Measurements from ENCODE around the gene PTMA. TPM values are rescaled to one million over a fixed set of nuclear protein-coding genes. Genes with fewer than 3 reads are reported as not detected.

Gene PTMA
- total RNA-seq, 1 experiment from 2014 or later, result 1,354 TPM

GRCh38 chr2:231683292-231684235 is 24.8 kb upstream of the PTMA start:
- H3K36me3 Mint-ChIP-seq (ENCODE audit: insufficient read depth, unreplicated experiment), result peaks cover 29% of the 10 kb centered on the region
- no peaks in the 10 kb centered on the region for H3K27me3 Mint-ChIP-seq (ENCODE audit: unreplicated experiment)
- H3K4me3 Mint-ChIP-seq (ENCODE audit: low read depth, unreplicated experiment), result no peak overlapping the region
- CTCF ChIA-PET, result interaction anchor here (0.7 to 1.2 kb wide), 2 partner anchors 30 to 735 kb away, joined by 4 to 6 read pairs; no protein-coding TSS in a partner anchor
- H3K9me3 Mint-ChIP-seq (ENCODE audit: low read depth, unreplicated experiment), result no peaks in the 10 kb centered on the region
- DNase-seq, result no peak
- peaks cover 8% of the 10 kb centered on the region for H3K4me1 Mint-ChIP-seq (ENCODE audit: low read depth, unreplicated experiment)
- H3K27ac Mint-ChIP-seq (ENCODE audit: unreplicated experiment), result no peak overlapping the region
- no TSS peak for BruUV-seq (replicated peaks)
- intact Hi-C loops (cut with micrococcal nuclease; ENCODE audit: unreplicated experiment), result no loop called here
- no peak for TF ChIP-seq CTCF (IDR thresholded peaks at IDR 0.05; ENCODE audit: unreplicated experiment)

GRCh38 chr2:231684314-231685223 is 23.8 kb upstream of the PTMA start:
- intact Hi-C loops (cut with micrococcal nuclease; ENCODE audit: unreplicated experiment), result no loop called here

GRCh38 chr2:231685349-231686191 is 22.8 kb upstream of the PTMA start:
- no peak for TF ChIP-seq CTCF (IDR thresholded peaks at IDR 0.05; ENCODE audit: unreplicated experiment)
- CTCF ChIA-PET, result interaction anchor here (0.6 kb wide), 1 partner anchor 35 kb away, joined by 3 read pairs; no protein-coding TSS in a partner anchor
- no peaks in the 10 kb centered on the region for H3K27me3 Mint-ChIP-seq (ENCODE audit: unreplicated experiment)
- H3K4me1 Mint-ChIP-seq (ENCODE audit: low read depth, unreplicated experiment), result peaks cover 8% of the 10 kb centered on the region
- no peak overlapping the region for H3K27ac Mint-ChIP-seq (ENCODE audit: unreplicated experiment)
- H3K4me3 Mint-ChIP-seq (ENCODE audit: low read depth, unreplicated experiment), result no peak overlapping the region
- BruUV-seq (replicated peaks), result no TSS peak
- H3K36me3 Mint-ChIP-seq (ENCODE audit: insufficient read depth, unreplicated experiment), result peaks cover 14% of the 10 kb centered on the region
- intact Hi-C loops (cut with micrococcal nuclease; ENCODE audit: unreplicated experiment), result no loop called here
- DNase-seq, result no peak
- no peaks in the 10 kb centered on the region for H3K9me3 Mint-ChIP-seq (ENCODE audit: low read depth, unreplicated experiment)

More at GRCh38 chr2:231684314-231685223, 23.8 kb upstream of the PTMA start:
- no TSS peak for BruUV-seq (replicated peaks)
- Mint-ChIP-seq H3K4me3 (ENCODE audit: low read depth, unreplicated experiment) (no peak overlapping the region), H3K27me3 (ENCODE audit: unreplicated experiment) (no peaks in the 10 kb centered on the region), H3K27ac (ENCODE audit: unreplicated experiment) (no peak overlapping the region), H3K4me1 (ENCODE audit: low read depth, unreplicated experiment) (peaks cover 8% of the 10 kb centered on the region), H3K36me3 (ENCODE audit: insufficient read depth, unreplicated experiment) (peaks cover 22% of the 10 kb centered on the region), H3K9me3 (ENCODE audit: low read depth, unreplicated experiment) (no peaks in the 10 kb centered on the region)
- CTCF ChIA-PET, result interaction anchor here (1.2 kb wide), 1 partner anchor 29 kb away, joined by 4 read pairs; no protein-coding TSS in a partner anchor
- TF ChIP-seq CTCF (IDR thresholded peaks at IDR 0.05; ENCODE audit: unreplicated experiment), result no peak
- no peak for DNase-seq
